ENCODE results near the gene BCL6.

- no peak for TF ChIP-seq CTCF (IDR thresholded peaks at IDR 0.05; ENCODE audit: extremely low read depth in 1 of 2, insufficient read depth in 1 of 2, low read depth in 1 of 2, low read length in 2 of 2)
- TF ChIP-seq EZH2 (IDR thresholded peaks at IDR 0.05; ENCODE audit: borderline replicate concordance, low read depth, low read length, severe bottlenecking) = no peak
- no peak for TF ChIP-seq POLR2AphosphoS5 (IDR thresholded peaks at IDR 0.05; ENCODE audit: insufficient read depth, low read depth, low read length)
- TF ChIP-seq FOS (IDR thresholded peaks at IDR 0.05; ENCODE audit: borderline replicate concordance, insufficient read depth, low read length) = no peak
- no peak for TF ChIP-seq POLR2A (IDR thresholded peaks at IDR 0.05; ENCODE audit: low read depth, low read length)
- TF ChIP-seq MYC (IDR thresholded peaks at IDR 0.05; ENCODE audit: low read depth, low read length) = no peak
- no peak for TF ChIP-seq GATA2 (IDR thresholded peaks at IDR 0.05; ENCODE audit: insufficient read depth, insufficient read length, low read depth, low read length)
- TF ChIP-seq, protein P1, sequence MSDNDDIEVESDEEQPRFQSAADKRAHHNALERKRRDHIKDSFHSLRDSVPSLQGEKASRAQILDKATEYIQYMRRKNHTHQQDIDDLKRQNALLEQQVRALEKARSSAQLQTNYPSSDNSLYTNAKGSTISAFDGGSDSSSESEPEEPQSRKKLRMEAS (IDR thresholded peaks at IDR 0.05; ENCODE audit: insufficient read depth, insufficient read length) = no peak
- no peak for TF ChIP-seq JUN (IDR thresholded peaks at IDR 0.05; ENCODE audit: borderline replicate concordance, insufficient read depth, insufficient read length, low read depth)
Measured at GRCh38 chr3:187789872-187790271, 44.6 kb upstream of the BCL6 start.

All from endothelial cell of umbilical vein (primary cell).